ENCODE measurements around the gene ATP5F1B. TPM values are rescaled to one million over a fixed set of nuclear protein-coding genes. Genes with fewer than 3 reads are reported as not detected.
A peak's percentile ranks its signal among the peaks of the same experiment; 100 is the strongest.

The ATP5F1B gene
- total and polyA plus RNA-seq, 9 of the 15 experiments (the other 6 are each of a cell fraction or from before 2014, with no cell fraction given), result 908 to 3,125 (median 1,482) TPM

GRCh38 chr12:56634242-56634836 lies 11.4 kb downstream of the ATP5F1B start (continued):
- TF ChIP-seq ZNF57 (CRISPR knock-in tag; IDR thresholded peaks at IDR 0.05), result no peak
- TF ChIP-seq ZNF668 (CRISPR knock-in tag; IDR thresholded peaks at IDR 0.05), result no peak
- no peak for TF ChIP-seq MCM7 (IDR thresholded peaks at IDR 0.05)
- no peak for TF ChIP-seq ZFP1 (CRISPR knock-in tag; IDR thresholded peaks at IDR 0.05)
- no peak for TF ChIP-seq ZNF77 (CRISPR knock-in tag; IDR thresholded peaks at IDR 0.05)
- TF ChIP-seq CCAR2 (IDR thresholded peaks at IDR 0.05; ENCODE audit: low read depth, low read length), result no peak
- TF ChIP-seq ZNF253 (CRISPR knock-in tag; conservative IDR thresholded peaks at IDR 0.05), result no peak
- no peak for TF ChIP-seq ZC3H4 (CRISPR knock-in tag; IDR thresholded peaks at IDR 0.05; ENCODE audit: borderline replicate concordance)
- TF ChIP-seq E2F5 (CRISPR knock-in tag; IDR thresholded peaks at IDR 0.05), result no peak
- TF ChIP-seq CBX3 (IDR thresholded peaks at IDR 0.05; ENCODE audit: borderline replicate concordance in 1 of 2, low read length in 2 of 2), result no peak
- TF ChIP-seq FOXP4 (CRISPR knock-in tag; IDR thresholded peaks at IDR 0.05; ENCODE audit: borderline replicate concordance), result no peak
- no peak for TF ChIP-seq RBM25 (IDR thresholded peaks at IDR 0.05; ENCODE audit: low read depth, low read length, severe bottlenecking)
- TF ChIP-seq, protein P1, sequence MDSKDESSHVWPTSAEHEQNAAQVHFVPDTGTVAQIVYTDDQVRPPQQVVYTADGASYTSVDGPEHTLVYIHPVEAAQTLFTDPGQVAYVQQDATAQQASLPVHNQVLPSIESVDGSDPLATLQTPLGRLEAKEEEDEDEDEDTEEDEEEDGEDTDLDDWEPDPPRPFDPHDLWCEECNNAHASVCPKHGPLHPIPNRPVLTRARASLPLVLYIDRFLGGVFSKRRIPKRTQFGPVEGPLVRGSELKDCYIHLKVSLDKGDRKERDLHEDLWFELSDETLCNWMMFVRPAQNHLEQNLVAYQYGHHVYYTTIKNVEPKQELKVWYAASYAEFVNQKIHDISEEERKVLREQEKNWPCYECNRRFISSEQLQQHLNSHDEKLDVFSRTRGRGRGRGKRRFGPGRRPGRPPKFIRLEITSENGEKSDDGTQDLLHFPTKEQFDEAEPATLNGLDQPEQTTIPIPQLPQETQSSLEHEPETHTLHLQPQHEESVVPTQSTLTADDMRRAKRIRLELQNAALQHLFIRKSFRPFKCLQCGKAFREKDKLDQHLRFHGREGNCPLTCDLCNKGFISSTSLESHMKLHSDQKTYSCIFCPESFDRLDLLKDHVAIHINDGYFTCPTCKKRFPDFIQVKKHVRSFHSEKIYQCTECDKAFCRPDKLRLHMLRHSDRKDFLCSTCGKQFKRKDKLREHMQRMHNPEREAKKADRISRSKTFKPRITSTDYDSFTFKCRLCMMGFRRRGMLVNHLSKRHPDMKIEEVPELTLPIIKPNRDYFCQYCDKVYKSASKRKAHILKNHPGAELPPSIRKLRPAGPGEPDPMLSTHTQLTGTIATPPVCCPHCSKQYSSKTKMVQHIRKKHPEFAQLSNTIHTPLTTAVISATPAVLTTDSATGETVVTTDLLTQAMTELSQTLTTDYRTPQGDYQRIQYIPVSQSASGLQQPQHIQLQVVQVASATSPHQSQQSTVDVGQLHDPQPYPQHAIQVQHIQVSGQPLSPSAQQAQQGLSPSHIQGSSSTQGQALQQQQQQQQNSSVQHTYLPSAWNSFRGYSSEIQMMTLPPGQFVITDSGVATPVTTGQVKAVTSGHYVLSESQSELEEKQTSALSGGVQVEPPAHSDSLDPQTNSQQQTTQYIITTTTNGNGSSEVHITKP (IDR thresholded peaks at IDR 0.05; ENCODE audit: partially characterized antibody), result peak; percentile 35
- TF ChIP-seq ZNF140 (CRISPR knock-in tag; IDR thresholded peaks at IDR 0.05), result no peak
- TF ChIP-seq ZNF778 (CRISPR knock-in tag; IDR thresholded peaks at IDR 0.05), result no peak
- no peak for TF ChIP-seq PHF8 (IDR thresholded peaks at IDR 0.05; ENCODE audit: borderline replicate concordance, low read length)
- TF ChIP-seq CREB1 (IDR thresholded peaks at IDR 0.05), result no peak
- TF ChIP-seq CREB1 (CRISPR knock-in tag; IDR thresholded peaks at IDR 0.05), result peak; percentile 57; the same call in 1 of the 2 replicates
- TF ChIP-seq, protein P2, sequence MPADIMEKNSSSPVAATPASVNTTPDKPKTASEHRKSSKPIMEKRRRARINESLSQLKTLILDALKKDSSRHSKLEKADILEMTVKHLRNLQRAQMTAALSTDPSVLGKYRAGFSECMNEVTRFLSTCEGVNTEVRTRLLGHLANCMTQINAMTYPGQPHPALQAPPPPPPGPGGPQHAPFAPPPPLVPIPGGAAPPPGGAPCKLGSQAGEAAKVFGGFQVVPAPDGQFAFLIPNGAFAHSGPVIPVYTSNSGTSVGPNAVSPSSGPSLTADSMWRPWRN (IDR thresholded peaks at IDR 0.05; ENCODE audit: low read depth), result no peak
- no peak for TF ChIP-seq ZNF444 (CRISPR knock-in tag; IDR thresholded peaks at IDR 0.05)
- TF ChIP-seq ZNF324 (CRISPR knock-in tag; IDR thresholded peaks at IDR 0.05), result no peak
- no peak for TF ChIP-seq PRMT5 (CRISPR knock-in tag; IDR thresholded peaks at IDR 0.05)
